Measurements from ENCODE around the gene SHISA5. TPM values are rescaled to one million over a fixed set of nuclear protein-coding genes. Genes with fewer than 3 reads are reported as not detected.

Gene SHISA5
- total and polyA plus RNA-seq, 2 of the 8 experiments (the other 6 are each of a cell fraction or from before 2014, with no cell fraction given), result 196 to 315 TPM

- TF ChIP-seq RAD21 (IDR thresholded peaks at IDR 0.05 in 1 of 2, conservative IDR thresholded peaks at IDR 0.05 in 1 of 2; ENCODE audit: low read depth in 2 of 2, low read length in 2 of 2) (peak in 1 of 2 experiments; percentile 17; a peak in 1 of 4 replicates), CTBP2 (IDR thresholded peaks at IDR 0.05; ENCODE audit: borderline replicate concordance, insufficient read depth, insufficient read length, low read length) (peak; percentile 82), TAF1 (IDR thresholded peaks at IDR 0.05; ENCODE audit: low read depth, low read length) (peak; percentile 45; the same call in 1 of the 2 replicates), TCF12 (IDR thresholded peaks at IDR 0.05; ENCODE audit: low read depth, low read length) (peak; percentile 81; the same call in 1 of the 2 replicates), TBP (IDR thresholded peaks at IDR 0.05; ENCODE audit: low read depth, low read length) (peak; percentile 44; the same call in 1 of the 2 replicates), KDM1A (IDR thresholded peaks at IDR 0.05; ENCODE audit: borderline replicate concordance, low read length) (0 out of 2 replicates have a peak, but pooled peaks have one; percentile 9), RXRA (IDR thresholded peaks at IDR 0.05; ENCODE audit: insufficient read depth, low read depth, low read length) (peak; percentile 42; the same call in 1 of the 2 replicates), TEAD4 (IDR thresholded peaks at IDR 0.05; ENCODE audit: low read depth, low read length) (peak; percentile 55), NANOG (IDR thresholded peaks at IDR 0.05; ENCODE audit: insufficient read depth, low read depth, low read length, poor library complexity, severe bottlenecking) (peak; percentile 89), CHD2 (IDR thresholded peaks at IDR 0.05; ENCODE audit: low read length) (peak; percentile 75), ASH2L (IDR thresholded peaks at IDR 0.05; ENCODE audit: low read length) (no peak)
Measured at GRCh38 chr3:48474619-48475018, 29.4 kb downstream of the SHISA5 start (continued).

Measured in H1 (cell line).